Melanocyte of skin (primary cell): ENCODE measurements around the gene ZNF275. TPM values are rescaled to one million over a fixed set of nuclear protein-coding genes. Genes with fewer than 3 reads are reported as not detected.

Experiments
- small RNA-seq, 2 donors: library from RNA; depleted of rRNA; stranded (forward); fragments of <200 nt; gene quantifications; one replicate each; pipeline ENCODE3, GENCODE V24; 2012
- total RNA-seq, 2 donors: library from RNA; depleted of rRNA; stranded (reverse); fragments of >200 nt; gene quantifications; 2 replicates each; pipeline ENCODE4 v1.2.3, GENCODE V29; 2012

The ZNF275 gene
- 1 to 10 TPM; 3.8 to 7.7 TPM for total RNA-seq

DNA sequence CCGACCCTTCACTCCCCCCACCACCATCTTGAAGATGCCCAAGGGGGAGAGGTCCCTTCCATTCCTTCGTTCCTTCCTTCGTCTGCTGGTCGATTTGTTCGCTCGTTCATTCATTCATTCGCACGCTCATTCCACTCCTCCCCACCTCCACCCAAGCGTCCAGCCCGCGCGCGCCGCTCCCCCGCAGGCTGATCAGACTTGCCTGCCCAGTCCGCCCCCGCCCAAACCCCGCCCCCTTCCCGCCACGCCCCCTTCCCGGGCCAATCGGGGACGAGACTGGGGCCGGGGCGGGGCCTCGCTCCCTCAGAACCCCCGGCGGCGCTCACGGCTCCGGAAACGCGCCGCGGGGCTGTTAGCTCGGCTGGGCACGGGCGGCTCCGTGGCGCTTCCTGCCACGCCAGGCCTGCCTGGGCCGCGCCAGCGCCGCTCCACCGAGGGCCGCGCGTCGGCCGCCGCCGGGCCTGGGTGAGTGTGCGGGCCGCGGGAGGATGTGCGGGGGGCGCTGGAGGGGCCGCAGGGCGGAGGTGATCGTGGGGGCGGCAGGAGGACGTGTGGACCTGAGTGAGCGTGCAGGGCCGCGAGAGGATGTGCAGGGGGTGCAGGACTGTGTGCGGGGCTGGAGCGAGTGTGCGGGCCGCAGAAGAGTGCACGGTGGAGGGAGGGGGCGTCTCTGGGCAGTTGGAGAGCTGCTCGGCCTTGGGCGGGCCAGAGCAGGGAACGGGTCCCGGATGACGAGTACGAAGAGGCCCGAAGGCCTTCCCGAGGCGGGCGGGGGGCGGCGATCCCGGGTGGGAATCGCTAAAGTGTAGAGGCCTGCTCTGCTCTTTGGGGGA is at the start of gene ZNF275:
Gene ZNF275, plus strand, starts transcription at position 333 of the 833 bp plus-strand sequence. CDS start 2,527 bp downstream, outside the sequence.

DNA sequence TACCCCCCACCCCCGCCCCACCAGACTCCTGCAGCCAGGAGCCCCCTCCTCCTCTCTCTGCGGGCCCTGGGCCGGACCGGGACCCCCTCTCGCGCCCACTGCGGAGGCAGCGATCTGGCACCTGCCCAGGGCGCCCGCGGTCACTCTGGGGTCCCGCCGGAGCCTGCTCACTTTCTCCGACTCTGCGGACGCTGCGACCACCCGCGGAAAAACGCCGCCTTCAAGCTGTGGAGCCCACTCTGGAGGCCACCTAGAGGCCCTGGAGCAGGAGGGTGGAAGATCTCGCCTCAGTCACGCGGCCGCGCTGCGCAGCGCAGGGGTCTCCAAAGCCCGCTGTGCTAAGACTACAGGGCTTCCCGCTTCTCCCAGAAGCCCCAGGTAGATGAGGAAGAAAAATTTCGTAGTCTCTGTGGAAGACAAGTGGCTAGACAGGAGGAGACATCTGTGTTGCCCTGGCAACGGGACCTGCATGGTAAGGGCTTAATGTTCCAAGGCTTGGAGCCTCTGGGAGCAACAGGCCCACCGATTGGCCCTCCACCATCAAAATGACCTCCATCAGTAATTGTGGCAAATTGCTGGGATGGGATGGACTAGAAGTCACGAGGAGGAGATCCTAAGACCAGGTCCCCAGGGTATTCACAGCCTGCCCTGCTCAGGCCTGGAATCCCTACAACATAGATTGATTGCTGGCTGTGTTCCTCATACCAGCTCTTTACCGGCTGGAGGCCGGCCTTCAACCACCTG is 12.4 kb upstream of the ZNF275 start, which contains the start of gene PNMA6F:
Gene PNMA6F, minus strand, starts transcription at position 387 of the 744 bp plus-strand sequence. CDS start 1,093 bp downstream, outside the sequence.

GRCh38 chrX:153401133-153401764 is 67.3 kb downstream of the ZNF275 start, which contains the start of gene PNMA6E:
PNMA6E (minus strand) TSS chrX:153401350; CDS start chrX:153398849, 2,501 bp downstream.

Small RNAs within 50 kb of the gene (small RNA-seq; reads per million reads assigned to genes)
- 0 reads per million in 2 donors for gene AC152007.1

Other genes starting within 250 kb of the ZNF275 start
- gene MAGEA1, start 154.9 kb upstream of the ZNF275 start, total RNA-seq: not detected
- gene PNMA6F, start 12.4 kb upstream of the ZNF275 start, total RNA-seq: not detected
- gene PNMA6E, start 67.2 kb downstream of the ZNF275 start, total RNA-seq: not detected
- under 1 TPM; under 0.01 to 0.67 TPM for gene ZFP92, start 77.3 kb downstream of the ZNF275 start, total RNA-seq
- 1 to 10 TPM; 1.3 to 1.4 TPM for gene TREX2, start 111.9 kb downstream of the ZNF275 start, total RNA-seq
- 10 to 100 TPM; 13.4 to 23.3 TPM for gene HAUS7, start 136.4 kb downstream of the ZNF275 start, total RNA-seq
- gene BGN, start 160.8 kb downstream of the ZNF275 start, total RNA-seq: not detected
- not detected for gene ATP2B3, start 183.5 kb downstream of the ZNF275 start, total RNA-seq